ENCODE measurements around the gene DNER.

DNA sequence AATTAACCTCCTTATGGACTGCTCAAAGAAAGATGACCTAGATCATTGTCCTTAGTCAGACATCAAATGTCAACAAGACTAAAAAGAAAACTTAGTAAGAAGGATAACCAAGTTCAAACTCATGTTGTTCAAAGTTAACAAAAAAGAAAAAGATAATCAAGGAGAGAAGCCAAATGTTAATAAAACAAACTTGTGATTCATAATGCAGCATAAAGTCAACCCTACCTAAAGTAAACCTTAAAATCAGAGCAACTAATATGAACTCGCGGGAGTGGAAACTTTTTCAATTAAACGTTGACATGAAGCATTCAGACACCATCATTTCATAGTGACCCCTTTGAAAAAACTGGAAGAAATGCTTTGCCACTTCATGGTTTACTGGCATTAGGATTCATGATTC is 52.9 kb downstream of the DNER start:
- no peak for TF ChIP-seq EZH2phosphoT487 (IDR thresholded peaks at IDR 0.05; ENCODE audit: borderline replicate concordance)
- TF ChIP-seq, protein P1, sequence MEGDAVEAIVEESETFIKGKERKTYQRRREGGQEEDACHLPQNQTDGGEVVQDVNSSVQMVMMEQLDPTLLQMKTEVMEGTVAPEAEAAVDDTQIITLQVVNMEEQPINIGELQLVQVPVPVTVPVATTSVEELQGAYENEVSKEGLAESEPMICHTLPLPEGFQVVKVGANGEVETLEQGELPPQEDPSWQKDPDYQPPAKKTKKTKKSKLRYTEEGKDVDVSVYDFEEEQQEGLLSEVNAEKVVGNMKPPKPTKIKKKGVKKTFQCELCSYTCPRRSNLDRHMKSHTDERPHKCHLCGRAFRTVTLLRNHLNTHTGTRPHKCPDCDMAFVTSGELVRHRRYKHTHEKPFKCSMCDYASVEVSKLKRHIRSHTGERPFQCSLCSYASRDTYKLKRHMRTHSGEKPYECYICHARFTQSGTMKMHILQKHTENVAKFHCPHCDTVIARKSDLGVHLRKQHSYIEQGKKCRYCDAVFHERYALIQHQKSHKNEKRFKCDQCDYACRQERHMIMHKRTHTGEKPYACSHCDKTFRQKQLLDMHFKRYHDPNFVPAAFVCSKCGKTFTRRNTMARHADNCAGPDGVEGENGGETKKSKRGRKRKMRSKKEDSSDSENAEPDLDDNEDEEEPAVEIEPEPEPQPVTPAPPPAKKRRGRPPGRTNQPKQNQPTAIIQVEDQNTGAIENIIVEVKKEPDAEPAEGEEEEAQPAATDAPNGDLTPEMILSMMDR (conservative IDR thresholded peaks at IDR 0.05; ENCODE audit: low read length), result no peak

All from Loucy (cell line).